GM21723 (cell line): ENCODE measurements around the gene EIF2B5.

Experiments used
- ATAC-seq: cut with Tn5 transposase; IDR thresholded peaks from one replicate; pipeline ENCODE4 v1.9.1; 2021; ENCODE audit warnings: mild to moderate bottlenecking, moderate library complexity; ENCODE audit not compliant: unreplicated experiment

EIF2B5 gene

GRCh38 chr3:184172681-184173373 is 37.7 kb downstream of the EIF2B5 start:
- no peak for ATAC-seq

GRCh38 chr3:184173374-184173722 is 38.2 kb downstream of the EIF2B5 start:
- ATAC-seq, result no peak

GRCh38 chr3:184174284-184174645 is 39.1 kb downstream of the EIF2B5 start:
- ATAC-seq, result peak; percentile 6

GRCh38 chr3:184174646-184175492 is 39.7 kb downstream of the EIF2B5 start, which contains the start of gene AP2M1:
Gene AP2M1, plus strand, starts transcription at chr3:184174855. Its CDS starts 2,139 bp downstream, at chr3:184176994.
- ATAC-seq, result peak; percentile 96

GRCh38 chr3:184175506-184175905 is 40.3 kb downstream of the EIF2B5 start:
- no peak for ATAC-seq

- no peak for ATAC-seq
Measured at GRCh38 chr3:184175981-184176376, 40.8 kb downstream of the EIF2B5 start.

- no peak for ATAC-seq
Measured at GRCh38 chr3:184176377-184177330, 41.5 kb downstream of the EIF2B5 start.

- ATAC-seq, result no peak
Measured at GRCh38 chr3:184177331-184177731, 42.2 kb downstream of the EIF2B5 start.

GRCh38 chr3:184177767-184178306 is 42.7 kb downstream of the EIF2B5 start:
- no peak for ATAC-seq

- no peak for ATAC-seq
Measured at GRCh38 chr3:184178521-184179138, 43.5 kb downstream of the EIF2B5 start.

- no peak for ATAC-seq
Measured at GRCh38 chr3:184180165-184180564, 45.0 kb downstream of the EIF2B5 start.

GRCh38 chr3:184181596-184181995 is 46.4 kb downstream of the EIF2B5 start:
- no peak for ATAC-seq

- no peak for ATAC-seq
Measured at GRCh38 chr3:184183679-184184078, 48.5 kb downstream of the EIF2B5 start.

- ATAC-seq, result no peak
Measured at GRCh38 chr3:184184546-184185230, 49.5 kb downstream of the EIF2B5 start.

- peak; percentile 93 for ATAC-seq
Measured at GRCh38 chr3:184185461-184186183, 50.5 kb downstream of the EIF2B5 start.

- ATAC-seq, result peak; percentile 31
Measured at GRCh38 chr3:184186184-184186901, 51.2 kb downstream of the EIF2B5 start, which contains the start of gene ABCF3. Gene ABCF3, plus strand, starts transcription at chr3:184186199. Its CDS starts 9 bp downstream, at chr3:184186208.

GRCh38 chr3:184186902-184187207 is 51.7 kb downstream of the EIF2B5 start:
- ATAC-seq, result no peak

- ATAC-seq, result no peak
Measured at GRCh38 chr3:184188080-184188479, 52.9 kb downstream of the EIF2B5 start.

- no peak for ATAC-seq
Measured at GRCh38 chr3:184189421-184189820, 54.3 kb downstream of the EIF2B5 start.
